ENCODE results near the gene VEGFA.

Gene VEGFA

GRCh38 chr6:43746071-43746470 lies 23.9 kb upstream of the VEGFA start:
- Histone ChIP-seq H3K4me3 (ENCODE audit: low read length) (no peak overlapping the region), H3K27ac (ENCODE audit: low read length) (no peak overlapping the region), H3K36me3 (ENCODE audit: control insufficient read depth, insufficient read depth, low read length) (no peaks in the 10 kb centered on the region), H3K27me3 (ENCODE audit: control insufficient read depth, insufficient read depth, low read length) (no peaks in the 10 kb centered on the region), H3K9me3 (ENCODE audit: control insufficient read depth, insufficient read depth, low read length) (no peaks in the 10 kb centered on the region), H3K4me1 (ENCODE audit: control insufficient read depth, insufficient read depth, low read length) (no peaks in the 10 kb centered on the region)
- no peak for DNase-seq (ENCODE audit: low read depth, low spot score)
- WGBS (ENCODE audit: insufficient coverage, insufficient read length), result 100% methylated on average over 1 of the region's 2 CpGs

DNA sequence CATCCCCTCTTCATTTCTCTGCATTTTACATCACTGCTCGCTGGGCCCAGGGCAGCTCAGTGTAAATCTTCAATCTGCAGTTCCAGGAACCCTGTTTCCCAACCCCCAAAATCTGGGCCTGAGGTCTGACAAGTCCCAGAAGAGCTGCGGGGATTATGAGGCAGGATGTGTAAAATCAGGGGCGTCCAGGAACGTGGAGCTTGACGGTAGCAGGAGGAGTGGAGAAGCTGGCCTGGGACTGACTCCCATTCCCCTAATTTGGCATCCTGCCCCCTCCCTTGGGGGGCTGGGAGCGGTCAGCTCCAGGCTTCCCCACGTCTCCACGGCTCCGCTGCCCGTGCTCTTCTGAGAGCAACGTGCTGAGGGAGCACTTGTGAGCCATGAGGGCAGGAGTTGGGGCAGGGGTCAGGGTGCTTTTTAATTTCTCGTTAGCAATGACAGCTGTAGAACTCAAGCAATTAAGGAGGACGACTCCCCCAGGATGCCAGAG lies 23.4 kb upstream of the VEGFA start:
- no peaks in the 10 kb centered on the region for H3K4me1 ChIP-seq (ENCODE audit: control insufficient read depth, insufficient read depth, low read length)
- H3K4me3 ChIP-seq (ENCODE audit: low read length), result no peak overlapping the region
- no peaks in the 10 kb centered on the region for H3K36me3 ChIP-seq (ENCODE audit: control insufficient read depth, insufficient read depth, low read length)
- no peak for DNase-seq (ENCODE audit: low read depth, low spot score)
- no peak overlapping the region for H3K27ac ChIP-seq (ENCODE audit: low read length)
- no peaks in the 10 kb centered on the region for H3K9me3 ChIP-seq (ENCODE audit: control insufficient read depth, insufficient read depth, low read length)
- no peaks in the 10 kb centered on the region for H3K27me3 ChIP-seq (ENCODE audit: control insufficient read depth, insufficient read depth, low read length)
- WGBS (ENCODE audit: insufficient coverage, insufficient read length), result no CpG with 5 or more reads among the region's 13 CpGs

DNA sequence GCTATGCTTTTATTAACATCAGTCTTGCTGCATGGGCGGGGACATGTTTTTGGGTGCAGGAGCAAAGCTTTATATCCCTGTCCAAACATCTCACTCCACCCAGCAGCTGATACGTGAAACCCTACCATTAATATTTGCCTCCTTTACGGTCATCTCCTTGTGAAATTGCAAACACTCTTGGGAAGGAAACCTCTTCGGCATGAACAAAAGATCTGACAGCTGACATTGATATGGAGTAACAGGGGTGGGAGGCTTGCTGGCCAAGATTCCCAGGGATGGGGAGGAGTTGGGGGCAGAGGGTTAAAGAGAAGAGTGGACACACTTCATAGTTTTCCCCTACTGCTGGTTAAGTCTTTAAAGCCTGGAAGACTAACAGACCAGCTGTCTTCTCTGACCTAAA lies 22.2 kb upstream of the VEGFA start:
- no peak overlapping the region for H3K27ac ChIP-seq (ENCODE audit: low read length)
- H3K4me3 ChIP-seq (ENCODE audit: low read length), result no peak overlapping the region
- H3K4me1 ChIP-seq (ENCODE audit: control insufficient read depth, insufficient read depth, low read length), result no peaks in the 10 kb centered on the region
- WGBS (ENCODE audit: insufficient coverage, insufficient read length), result no CpG with 5 or more reads among the region's 4 CpGs
- DNase-seq (ENCODE audit: low read depth, low spot score), result no peak
- H3K9me3 ChIP-seq (ENCODE audit: control insufficient read depth, insufficient read depth, low read length), result no peaks in the 10 kb centered on the region
- H3K27me3 ChIP-seq (ENCODE audit: control insufficient read depth, insufficient read depth, low read length), result no peaks in the 10 kb centered on the region
- no peaks in the 10 kb centered on the region for H3K36me3 ChIP-seq (ENCODE audit: control insufficient read depth, insufficient read depth, low read length)

- Histone ChIP-seq H3K4me1 (ENCODE audit: control insufficient read depth, insufficient read depth, low read length) (no peaks in the 10 kb centered on the region), H3K27ac (ENCODE audit: low read length) (no peak overlapping the region), H3K9me3 (ENCODE audit: control insufficient read depth, insufficient read depth, low read length) (no peaks in the 10 kb centered on the region), H3K4me3 (ENCODE audit: low read length) (no peak overlapping the region), H3K36me3 (ENCODE audit: control insufficient read depth, insufficient read depth, low read length) (no peaks in the 10 kb centered on the region), H3K27me3 (ENCODE audit: control insufficient read depth, insufficient read depth, low read length) (no peaks in the 10 kb centered on the region)
- no peak for DNase-seq (ENCODE audit: low read depth, low spot score)
- no CpG with 5 or more reads among the region's 2 CpGs for WGBS (ENCODE audit: insufficient coverage, insufficient read length)
These were observed 21.2 kb upstream of the VEGFA start for GRCh38 chr6:43748765-43749164.

- Histone ChIP-seq H3K4me3 (ENCODE audit: low read length) (no peak overlapping the region), H3K9me3 (ENCODE audit: control insufficient read depth, insufficient read depth, low read length) (no peaks in the 10 kb centered on the region), H3K36me3 (ENCODE audit: control insufficient read depth, insufficient read depth, low read length) (no peaks in the 10 kb centered on the region), H3K4me1 (ENCODE audit: control insufficient read depth, insufficient read depth, low read length) (no peaks in the 10 kb centered on the region), H3K27me3 (ENCODE audit: control insufficient read depth, insufficient read depth, low read length) (no peaks in the 10 kb centered on the region), H3K27ac (ENCODE audit: low read length) (no peak overlapping the region)
- no CpG with 5 or more reads among the region's 2 CpGs for whole genome bisulfite sequencing (ENCODE audit: insufficient coverage, insufficient read length)
- DNase-seq (ENCODE audit: low read depth, low spot score), result no peak
These were observed 20.6 kb upstream of the VEGFA start for GRCh38 chr6:43749461-43749860.

GRCh38 chr6:43750622-43751021 lies 19.4 kb upstream of the VEGFA start:
- no peaks in the 10 kb centered on the region for H3K9me3 ChIP-seq (ENCODE audit: control insufficient read depth, insufficient read depth, low read length)

GRCh38 chr6:43753570-43754183 lies 16.3 kb upstream of the VEGFA start:
- Histone ChIP-seq H3K36me3 (ENCODE audit: control insufficient read depth, insufficient read depth, low read length) (no peaks in the 10 kb centered on the region), H3K4me3 (ENCODE audit: low read length) (no peak overlapping the region), H3K27ac (ENCODE audit: low read length) (no peak overlapping the region), H3K4me1 (ENCODE audit: control insufficient read depth, insufficient read depth, low read length) (peaks cover 2% of the 10 kb centered on the region; the same call in 1 of the 2 replicates), H3K9me3 (ENCODE audit: control insufficient read depth, insufficient read depth, low read length) (no peaks in the 10 kb centered on the region), H3K27me3 (ENCODE audit: control insufficient read depth, insufficient read depth, low read length) (no peaks in the 10 kb centered on the region)
- WGBS (ENCODE audit: insufficient coverage, insufficient read length), result 100% methylated on average over 1 of the region's 3 CpGs
- DNase-seq (ENCODE audit: low read depth, low spot score), result no peak

More at GRCh38 chr6:43750622-43751021, 19.4 kb upstream of the VEGFA start:
- no peak for DNase-seq (ENCODE audit: low read depth, low spot score)
- no peaks in the 10 kb centered on the region for H3K36me3 ChIP-seq (ENCODE audit: control insufficient read depth, insufficient read depth, low read length)
- WGBS (ENCODE audit: insufficient coverage, insufficient read length), result no CpG with 5 or more reads among the region's 3 CpGs
- no peak overlapping the region for H3K27ac ChIP-seq (ENCODE audit: low read length)
- H3K4me1 ChIP-seq (ENCODE audit: control insufficient read depth, insufficient read depth, low read length), result no peaks in the 10 kb centered on the region
- no peak overlapping the region for H3K4me3 ChIP-seq (ENCODE audit: low read length)
- H3K27me3 ChIP-seq (ENCODE audit: control insufficient read depth, insufficient read depth, low read length), result no peaks in the 10 kb centered on the region

DNA sequence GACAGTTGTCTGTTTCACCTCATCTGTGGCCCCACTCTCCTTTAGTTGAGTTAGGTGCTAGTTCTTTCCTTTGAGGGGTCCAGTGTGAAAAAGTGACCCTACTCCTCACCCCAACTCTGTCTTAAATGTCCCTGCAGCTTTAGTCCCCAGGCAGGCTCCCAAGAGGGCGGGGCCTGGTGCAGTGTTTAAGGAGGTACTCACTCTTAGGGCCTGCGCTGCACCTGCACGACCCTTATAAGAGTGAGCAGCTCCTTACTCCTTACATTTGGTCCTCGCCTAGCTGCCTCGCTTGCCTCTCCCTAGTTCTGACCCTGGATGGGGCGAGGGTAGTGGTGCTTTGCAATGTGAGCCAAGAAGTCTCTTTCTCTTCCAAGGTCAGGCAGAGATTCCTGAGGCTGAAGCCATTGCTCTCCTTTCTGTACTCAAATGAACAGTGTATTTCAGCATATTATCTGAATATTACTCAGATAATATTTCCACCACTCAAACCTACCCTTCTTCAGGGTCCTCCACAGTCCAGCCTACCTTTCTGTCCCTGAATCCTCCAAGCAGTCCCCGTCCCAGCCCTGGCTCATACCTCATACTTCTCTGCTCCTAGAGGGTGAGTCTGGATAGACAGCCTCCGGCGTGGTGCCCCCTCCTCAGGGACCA lies 11.9 kb upstream of the VEGFA start:
- no CpG with 5 or more reads among the region's 9 CpGs for WGBS (ENCODE audit: insufficient coverage, insufficient read length)
- Histone ChIP-seq H3K27me3 (ENCODE audit: control insufficient read depth, insufficient read depth, low read length) (no peaks in the 10 kb centered on the region), H3K9me3 (ENCODE audit: control insufficient read depth, insufficient read depth, low read length) (no peaks in the 10 kb centered on the region), H3K4me1 (ENCODE audit: control insufficient read depth, insufficient read depth, low read length) (peaks cover 6% of the 10 kb centered on the region), H3K27ac (ENCODE audit: low read length) (no peak overlapping the region), H3K36me3 (ENCODE audit: control insufficient read depth, insufficient read depth, low read length) (no peaks in the 10 kb centered on the region), H3K4me3 (ENCODE audit: low read length) (no peak overlapping the region)
- no peak for DNase-seq (ENCODE audit: low read depth, low spot score)

GRCh38 chr6:43758617-43759050 lies 11.4 kb upstream of the VEGFA start:
- Histone ChIP-seq H3K9me3 (ENCODE audit: control insufficient read depth, insufficient read depth, low read length) (no peaks in the 10 kb centered on the region), H3K36me3 (ENCODE audit: control insufficient read depth, insufficient read depth, low read length) (no peaks in the 10 kb centered on the region), H3K27me3 (ENCODE audit: control insufficient read depth, insufficient read depth, low read length) (no peaks in the 10 kb centered on the region), H3K27ac (ENCODE audit: low read length) (no peak overlapping the region), H3K4me3 (ENCODE audit: low read length) (no peak overlapping the region), H3K4me1 (ENCODE audit: control insufficient read depth, insufficient read depth, low read length) (peaks cover 6% of the 10 kb centered on the region)
- no peak for DNase-seq (ENCODE audit: low read depth, low spot score)
- WGBS (ENCODE audit: insufficient coverage, insufficient read length), result no CpG with 5 or more reads among the region's 9 CpGs

DNA sequence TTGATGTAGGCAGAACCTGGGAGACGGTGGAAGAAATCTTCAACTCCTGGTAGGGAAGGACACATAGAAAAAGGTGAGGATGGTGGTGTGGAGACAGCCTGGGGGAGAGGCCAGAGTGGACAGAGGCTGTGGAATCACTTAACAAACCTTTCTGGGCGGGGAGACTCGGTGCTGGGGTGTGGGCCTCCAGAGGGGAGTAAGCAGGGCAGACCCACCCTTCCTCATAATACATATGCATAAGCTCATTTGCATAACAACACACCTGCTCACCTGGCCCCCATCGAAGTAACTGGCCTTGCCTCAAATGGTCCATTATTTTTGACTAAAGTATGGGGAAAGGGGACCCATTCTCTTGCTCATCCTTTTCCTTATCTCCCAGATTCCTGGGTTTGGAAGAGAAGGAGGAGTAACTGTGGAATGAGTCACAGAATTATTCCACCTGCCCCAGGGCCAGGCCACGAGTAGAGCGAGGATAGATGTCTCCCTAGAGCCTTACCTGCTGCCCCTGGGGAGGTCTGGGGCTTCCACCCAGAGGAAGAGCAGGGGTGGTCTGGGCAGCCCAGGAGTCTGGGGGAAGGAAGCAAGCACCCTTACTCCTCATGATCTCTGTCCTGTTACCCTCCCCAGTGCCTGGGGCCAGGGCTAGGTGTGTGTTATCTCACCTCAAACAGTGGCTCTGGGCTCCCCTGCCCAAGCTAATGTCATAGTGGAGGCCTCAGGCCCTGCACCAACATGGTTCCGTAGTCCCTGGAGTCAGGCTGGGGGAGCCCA lies 10.7 kb upstream of the VEGFA start:
- H3K4me1 ChIP-seq (ENCODE audit: control insufficient read depth, insufficient read depth, low read length), result peaks cover 6% of the 10 kb centered on the region
- H3K27me3 ChIP-seq (ENCODE audit: control insufficient read depth, insufficient read depth, low read length), result no peaks in the 10 kb centered on the region
- H3K4me3 ChIP-seq (ENCODE audit: low read length), result no peak overlapping the region
- H3K36me3 ChIP-seq (ENCODE audit: control insufficient read depth, insufficient read depth, low read length), result no peaks in the 10 kb centered on the region
- no peak for DNase-seq (ENCODE audit: low read depth, low spot score)
- no CpG with 5 or more reads among the region's 7 CpGs for WGBS (ENCODE audit: insufficient coverage, insufficient read length)
- no peaks in the 10 kb centered on the region for H3K9me3 ChIP-seq (ENCODE audit: control insufficient read depth, insufficient read depth, low read length)
- H3K27ac ChIP-seq (ENCODE audit: low read length), result no peak overlapping the region

Data from iPS DF 6.9 (cell line).